H1 (cell line): ENCODE data around the gene MAGI2. TPM values are rescaled to one million over a fixed set of nuclear protein-coding genes. Genes with fewer than 3 reads are reported as not detected.

Source experiments
- CTCF ChIA-PET: fragments of 300-600 bp; sonication (Branson Sonifier 250); formaldehyde crosslinking; loops from one replicate; lab custom pipeline; 2021; ENCODE audit not compliant: partially characterized antibody; lab: Charles Lee
- POLR2A ChIA-PET: fragments of 300-600 bp; sonication (Branson Sonifier 250); formaldehyde crosslinking; loops from one replicate; lab custom pipeline; 2021; ENCODE audit warnings: inconsistent platforms; ENCODE audit not compliant: partially characterized antibody; lab: Charles Lee
- DNase-seq, 2 experiments: peaks; one replicate each; pipeline versions ENCODE4 v3.0.0 to v3.0.0-alpha.2; 2010 to 2022; ENCODE audit warnings: low spot score in 2 of 2, low read depth in 1 of 2, mixed read lengths in 1 of 2
- FAIRE-seq: peaks from 2 replicates; lab custom pipeline; 2011; peaks lifted over from hg19 to GRCh38; lab: Jason Lieb, UNC
- H2AFZ ChIP-seq: 2 replicates; pipeline ENCODE4 v1.8.1; 2012; ENCODE audit warnings: low read length, inconsistent platforms
- H2AK5ac ChIP-seq: 2 replicates; pipeline ENCODE4 v1.6.1; 2013; ENCODE audit warnings: low read depth, low read length
- H2BK120ac ChIP-seq: replicated peaks from 2 replicates; pipeline ENCODE3; 2013; ENCODE audit warnings: low read depth, low read length, inconsistent platforms
- H2BK12ac ChIP-seq: 2 replicates; pipeline ENCODE4 v1.6.1; 2013; ENCODE audit warnings: low read depth, low read length
- H2BK15ac ChIP-seq: 2 replicates; pipeline ENCODE4 v1.6.1; 2013; ENCODE audit warnings: low read length
- H2BK20ac ChIP-seq: 2 replicates; pipeline ENCODE4 v1.6.1; 2013; ENCODE audit warnings: low read length
- H2BK5ac ChIP-seq: 2 replicates; pipeline ENCODE4 v1.6.1; 2013; ENCODE audit warnings: low read depth, low read length
- H3K14ac ChIP-seq: 2 replicates; pipeline ENCODE4 v1.6.1; 2013; ENCODE audit warnings: inconsistent platforms; ENCODE audit not compliant: insufficient read length
- H3K18ac ChIP-seq: 2 replicates; pipeline ENCODE4 v1.6.1; 2013; ENCODE audit warnings: low read length; ENCODE audit errors: extremely low read depth
- H3K23ac ChIP-seq: 2 replicates; pipeline ENCODE4 v1.6.1; 2013; ENCODE audit warnings: inconsistent platforms; ENCODE audit not compliant: insufficient read length
- H3K23me2 ChIP-seq: 2 replicates; pipeline ENCODE4 v1.6.1; 2013; ENCODE audit warnings: low read depth, low read length
- H3K27ac ChIP-seq: 2 replicates; pipeline ENCODE4 v1.6.1; 2011; ENCODE audit warnings: low read depth, low read length, inconsistent platforms
- H3K27me3 ChIP-seq, 4 experiments: replicated peaks in 1 of 4; 1 replicate in 1 of 4; 2 replicates in 3 of 4; pipeline versions ENCODE4 v1.6.1 to v1.8.1; 2011 to 2013; ENCODE audit warnings: low read length in 3 of 4, mild to moderate bottlenecking in 3 of 4, inconsistent platforms in 2 of 4, mixed read lengths in 2 of 4, moderate library complexity in 1 of 4; ENCODE audit not compliant: control insufficient read depth in 3 of 4, insufficient read depth in 3 of 4; ENCODE audit errors: extremely low read depth in 1 of 4
- H3K36me3 ChIP-seq, 4 experiments: 2 replicates each; pipeline versions ENCODE4 v1.6.1 to v1.8.1; 2011 to 2013; ENCODE audit warnings: mild to moderate bottlenecking in 4 of 4, low read length in 3 of 4, moderate library complexity in 2 of 4, control low read depth in 1 of 4, inconsistent platforms in 1 of 4; ENCODE audit not compliant: insufficient read depth in 4 of 4, control insufficient read depth in 2 of 4
- H3K4ac ChIP-seq: replicated peaks from 2 replicates; pipeline ENCODE3; 2013; ENCODE audit warnings: low read length, low read depth, mixed read lengths, inconsistent platforms; ENCODE audit not compliant: insufficient read length
- H3K4me1 ChIP-seq, 4 experiments: replicated peaks in 1 of 4; 1 replicate in 1 of 4; 2 replicates in 3 of 4; pipeline versions ENCODE4 v1.6.1 to v1.8.1; 2011 to 2013; ENCODE audit warnings: low read length in 3 of 4, inconsistent platforms in 2 of 4, mixed read lengths in 1 of 4; ENCODE audit not compliant: insufficient read depth in 4 of 4, control insufficient read depth in 3 of 4
- H3K4me2 ChIP-seq, 2 experiments: 2 replicates each; pipeline versions ENCODE4 v1.6.1 to v1.8.1; 2011 to 2013; ENCODE audit warnings: low read depth in 2 of 2, low read length in 2 of 2, control low read depth in 1 of 2, inconsistent platforms in 1 of 2, mild to moderate bottlenecking in 1 of 2; ENCODE audit not compliant: insufficient read depth in 1 of 2
- H3K4me3 ChIP-seq, 4 experiments: fragments of 200-600, 300-600 bp in 1 of 4; sonication (generic), shearing (Covaris generic), sonication (Bioruptor Twin) in 1 of 4; 2 replicates each; pipeline versions ENCODE4 v1.5.1 to v1.8.1; 2011 to 2016; ENCODE audit warnings: low read length in 4 of 4, low read depth in 3 of 4, control low read depth in 2 of 4, inconsistent platforms in 2 of 4, mild to moderate bottlenecking in 2 of 4, mixed read lengths in 1 of 4, moderate library complexity in 1 of 4; ENCODE audit not compliant: insufficient read depth in 2 of 4; ENCODE audit errors: extremely low read depth in 1 of 4
- H3K56ac ChIP-seq: replicated peaks from 2 replicates; pipeline ENCODE3; 2013; ENCODE audit warnings: low read depth, mild to moderate bottlenecking, mixed read lengths, low read length, inconsistent platforms; ENCODE audit not compliant: insufficient read length
- H3K79me1 ChIP-seq: 2 replicates; pipeline ENCODE4 v1.6.1; 2013; ENCODE audit warnings: low read depth, low read length, control low read depth
- H3K79me2 ChIP-seq, 2 experiments: 2 replicates each; pipeline versions ENCODE4 v1.6.1 to v1.8.1; 2012 to 2013; ENCODE audit warnings: low read length in 2 of 2, mild to moderate bottlenecking in 2 of 2, inconsistent platforms in 1 of 2; ENCODE audit not compliant: insufficient read depth in 2 of 2, control insufficient read depth in 1 of 2
- H3K9ac ChIP-seq, 4 experiments: replicated peaks in 1 of 4; 1 replicate in 1 of 4; 2 replicates in 3 of 4; pipeline versions ENCODE4 v1.6.1 to v1.8.1; 2011 to 2013; ENCODE audit warnings: low read depth in 3 of 4, low read length in 3 of 4, control low read depth in 2 of 4, mild to moderate bottlenecking in 2 of 4, moderate library complexity in 2 of 4, inconsistent platforms in 1 of 4; ENCODE audit errors: extremely low read depth in 1 of 4
- H3K9me3 ChIP-seq, 2 experiments: 2 replicates each; pipeline versions ENCODE4 v1.6.1 to v1.8.1; 2012 to 2013; ENCODE audit warnings: mild to moderate bottlenecking in 2 of 2, moderate library complexity in 2 of 2, control low read depth in 1 of 2, inconsistent platforms in 1 of 2, low read depth in 1 of 2, low read length in 1 of 2, mixed read lengths in 1 of 2; ENCODE audit not compliant: insufficient read depth in 2 of 2
- H4K20me1 ChIP-seq, 2 experiments: replicated peaks in 1 of 2; 2 replicates each; pipeline versions ENCODE3 to v1.8.1; 2011 to 2013; ENCODE audit warnings: inconsistent platforms in 2 of 2, low read length in 2 of 2, mild to moderate bottlenecking in 1 of 2; ENCODE audit not compliant: insufficient read depth in 2 of 2, control insufficient read depth in 1 of 2
- H4K5ac ChIP-seq: 2 replicates; pipeline ENCODE4 v1.6.1; 2013; ENCODE audit warnings: low read length, low read depth, mixed read lengths, inconsistent platforms; ENCODE audit not compliant: insufficient read length
- H4K8ac ChIP-seq: 2 replicates; pipeline ENCODE4 v1.8.0; 2013; ENCODE audit warnings: mild to moderate bottlenecking, moderate library complexity, low read length, inconsistent platforms; ENCODE audit not compliant: insufficient read depth; ENCODE audit errors: extremely low read depth
- H4K91ac ChIP-seq: replicated peaks from 2 replicates; pipeline ENCODE3; 2013; ENCODE audit warnings: low read length, mixed read lengths, inconsistent platforms; ENCODE audit not compliant: insufficient read length
- CREB1 ChIP-seq: IDR thresholded peaks from 2 replicates; pipeline ENCODE4 v1.6.1; 2012; ENCODE audit warnings: inconsistent platforms
- GABPA ChIP-seq: IDR thresholded peaks from 2 replicates; pipeline ENCODE4 v1.6.1; 2011; ENCODE audit warnings: mild to moderate bottlenecking, low read length, moderate library complexity, borderline replicate concordance; ENCODE audit not compliant: insufficient read depth
- KDM5A ChIP-seq: fragments of 200-600 bp; IDR thresholded peaks from 2 replicates; pipeline ENCODE4 v1.7.1; 2012; ENCODE audit warnings: mild to moderate bottlenecking, low read length, inconsistent platforms, mixed read lengths
- MAFK ChIP-seq: IDR thresholded peaks from 2 replicates; pipeline ENCODE4 v1.6.1; 2012; ENCODE audit warnings: low read depth, mild to moderate bottlenecking, improper control_type of control experiment, low read length
- TAF1 ChIP-seq: IDR thresholded peaks from 2 replicates; pipeline ENCODE4 v1.6.1; 2011; ENCODE audit warnings: mild to moderate bottlenecking, low read depth, low read length
- WGBS, 2 experiments: shearing (Covaris generic) in 1 of 2; methylation state at CpG; one replicate each; pipeline versions ENCODE4 v1.1.6 to v1.1.7; 2013 to 2015; ENCODE audit warnings: low lambda C conversion rate in 2 of 2, mixed read lengths in 2 of 2, inconsistent platforms in 1 of 2, low coverage in 1 of 2, missing lambda C conversion rate in 1 of 2; ENCODE audit not compliant: insufficient replicate concordance in 2 of 2, insufficient coverage in 1 of 2, insufficient read length in 1 of 2; ENCODE audit errors: extremely low coverage in 1 of 2, missing lambda C conversion rate in 1 of 2; 5-methylcytosine and 5-hydroxymethylcytosine counted together
- polyA plus RNA-seq, 7 experiments: library from polyadenylated mRNA; depleted of rRNA in 3 of 7; stranded (reverse) in 5 of 7; unstranded in 2 of 7; fragments of >200 nt in 5 of 7; fragments of 200-250 nt in 2 of 7; gene quantifications; 1 replicate in 5 of 7; 2 replicates in 1 of 7; 4 replicates in 1 of 7; pipeline versions ENCODE4 v1.2.1 to v1.2.3, GENCODE V29; 2011 to 2013; ENCODE audit warnings: missing spikeins in 2 of 7, mixed read lengths in 2 of 7
- total RNA-seq: library from RNA; stranded (reverse); fragmentation: NEBNext Ultra II Directional; extraction: Animal tissue kit (Norgen Biotek cat#: 25700); gene quantifications from 2 replicates; pipeline ENCODE4 v1.2.1, GENCODE V29; 2021

MAGI2 gene
- total and polyA plus RNA-seq, 2 of the 8 experiments (the other 6 are each of a cell fraction or from before 2014, with no cell fraction given): 6.0 to 27.3 TPM

DNA sequence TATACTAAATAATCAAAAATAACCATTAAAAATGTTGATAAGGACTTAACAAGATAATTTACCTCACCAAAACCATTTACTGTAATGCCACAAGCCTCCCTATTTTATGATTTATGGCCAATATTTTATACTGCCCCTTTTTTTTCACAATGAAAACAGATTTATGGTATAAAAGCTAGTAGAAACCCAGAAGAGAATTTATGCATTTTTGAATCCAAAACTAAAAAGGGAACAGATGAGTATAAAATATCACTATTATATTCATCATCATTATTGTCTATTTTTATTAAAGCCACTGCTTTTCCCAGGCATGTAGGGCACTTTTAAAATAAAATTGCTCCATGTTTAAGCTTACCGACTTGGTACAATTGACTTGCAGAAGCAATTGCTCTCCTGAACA is 1229.9 kb downstream of the MAGI2 start:
- Histone ChIP-seq H3K56ac (no peak overlapping the region), H4K91ac (no peak overlapping the region), H4K5ac (no peak overlapping the region), H4K8ac (no peak overlapping the region), H3K4me1 (no peaks in the 10 kb centered on the region), H4K20me1 (no peaks in the 10 kb centered on the region), H3K36me3 (no peaks in the 10 kb centered on the region), H2BK120ac (no peak overlapping the region), H3K14ac (no peak overlapping the region), H3K79me2 (no peaks in the 10 kb centered on the region), H2BK5ac (no peak overlapping the region), H3K79me1 (no peaks in the 10 kb centered on the region), H2AFZ (no peak overlapping the region), H3K27me3 (no peaks in the 10 kb centered on the region), H3K23ac (no peak overlapping the region), H3K18ac (no peak overlapping the region), H3K4me2 (no peak overlapping the region), H3K9ac (no peak overlapping the region), H3K9me3 (no peaks in the 10 kb centered on the region), H3K23me2 (no peaks in the 10 kb centered on the region), H3K4me3 (no peak overlapping the region), H3K27ac (no peak overlapping the region), H2BK20ac (no peak overlapping the region), H3K4ac (no peak overlapping the region), H2BK15ac (no peak overlapping the region), H2BK12ac (no peak overlapping the region), H2AK5ac (no peak overlapping the region)
- CTCF ChIA-PET: interaction anchor here (0.9 to 4.4 kb wide), 10 partner anchors 12 to 183 kb away, joined by 3 to 44 read pairs (median 5); no protein-coding TSS in a partner anchor
- POLR2A ChIA-PET: no interaction called here
- no peak for TF ChIP-seq TAF1
- no peak for TF ChIP-seq KDM5A
- no peak for TF ChIP-seq MAFK
- no peak for TF ChIP-seq CREB1
- TF ChIP-seq GABPA: no peak
- WGBS, 2 experiments: 87% methylated on average over 1 of the region's 1 CpG; no CpG with 5 or more reads in 1 of the 2 experiments
- DNase-seq (no peak), FAIRE-seq (no peak)
